Retinal pigment epithelial cell (primary cell): ENCODE data around the gene ZNF536.

Experiments used
- DNase-seq: peaks from one replicate; pipeline ENCODE4 v3.0.0-alpha.2; 2010; ENCODE audit warnings: low read depth
- H3K4me3 ChIP-seq: 2 replicates; pipeline ENCODE4 v1.5.1; 2011; ENCODE audit warnings: mild to moderate bottlenecking, low read length, control low read depth, moderate library complexity
- TF ChIP-seq, protein P1 (sequence below): conservative IDR thresholded peaks from 2 replicates; pipeline ENCODE4 v1.5.1; 2011; ENCODE audit warnings: low read depth, low read length, control low read depth, inconsistent platforms

ZNF536 gene

DNA sequence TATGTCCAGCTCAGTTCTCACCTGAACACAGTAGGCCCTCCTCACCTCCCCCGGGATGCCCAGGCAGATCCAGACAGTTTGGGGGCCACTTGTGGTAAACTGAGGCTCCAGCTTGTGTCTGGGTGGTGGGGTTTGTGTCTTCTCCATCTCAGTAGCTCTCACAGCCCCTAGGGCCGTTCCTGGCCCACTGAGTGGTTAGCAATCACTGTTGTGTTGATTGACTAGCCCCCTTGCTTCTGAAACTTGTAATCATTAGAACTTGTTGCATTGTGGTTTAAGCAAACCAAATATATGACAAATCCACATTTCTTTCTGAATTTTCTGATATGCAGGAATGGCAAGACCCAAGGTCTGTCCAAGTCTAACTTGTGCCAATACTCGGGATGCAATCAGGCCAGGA, 13.9 kb upstream of the ZNF536 start:
- H3K4me3 ChIP-seq: no peak overlapping the region
- no peak for DNase-seq
- TF ChIP-seq, protein P1, sequence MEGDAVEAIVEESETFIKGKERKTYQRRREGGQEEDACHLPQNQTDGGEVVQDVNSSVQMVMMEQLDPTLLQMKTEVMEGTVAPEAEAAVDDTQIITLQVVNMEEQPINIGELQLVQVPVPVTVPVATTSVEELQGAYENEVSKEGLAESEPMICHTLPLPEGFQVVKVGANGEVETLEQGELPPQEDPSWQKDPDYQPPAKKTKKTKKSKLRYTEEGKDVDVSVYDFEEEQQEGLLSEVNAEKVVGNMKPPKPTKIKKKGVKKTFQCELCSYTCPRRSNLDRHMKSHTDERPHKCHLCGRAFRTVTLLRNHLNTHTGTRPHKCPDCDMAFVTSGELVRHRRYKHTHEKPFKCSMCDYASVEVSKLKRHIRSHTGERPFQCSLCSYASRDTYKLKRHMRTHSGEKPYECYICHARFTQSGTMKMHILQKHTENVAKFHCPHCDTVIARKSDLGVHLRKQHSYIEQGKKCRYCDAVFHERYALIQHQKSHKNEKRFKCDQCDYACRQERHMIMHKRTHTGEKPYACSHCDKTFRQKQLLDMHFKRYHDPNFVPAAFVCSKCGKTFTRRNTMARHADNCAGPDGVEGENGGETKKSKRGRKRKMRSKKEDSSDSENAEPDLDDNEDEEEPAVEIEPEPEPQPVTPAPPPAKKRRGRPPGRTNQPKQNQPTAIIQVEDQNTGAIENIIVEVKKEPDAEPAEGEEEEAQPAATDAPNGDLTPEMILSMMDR: no peak

DNA sequence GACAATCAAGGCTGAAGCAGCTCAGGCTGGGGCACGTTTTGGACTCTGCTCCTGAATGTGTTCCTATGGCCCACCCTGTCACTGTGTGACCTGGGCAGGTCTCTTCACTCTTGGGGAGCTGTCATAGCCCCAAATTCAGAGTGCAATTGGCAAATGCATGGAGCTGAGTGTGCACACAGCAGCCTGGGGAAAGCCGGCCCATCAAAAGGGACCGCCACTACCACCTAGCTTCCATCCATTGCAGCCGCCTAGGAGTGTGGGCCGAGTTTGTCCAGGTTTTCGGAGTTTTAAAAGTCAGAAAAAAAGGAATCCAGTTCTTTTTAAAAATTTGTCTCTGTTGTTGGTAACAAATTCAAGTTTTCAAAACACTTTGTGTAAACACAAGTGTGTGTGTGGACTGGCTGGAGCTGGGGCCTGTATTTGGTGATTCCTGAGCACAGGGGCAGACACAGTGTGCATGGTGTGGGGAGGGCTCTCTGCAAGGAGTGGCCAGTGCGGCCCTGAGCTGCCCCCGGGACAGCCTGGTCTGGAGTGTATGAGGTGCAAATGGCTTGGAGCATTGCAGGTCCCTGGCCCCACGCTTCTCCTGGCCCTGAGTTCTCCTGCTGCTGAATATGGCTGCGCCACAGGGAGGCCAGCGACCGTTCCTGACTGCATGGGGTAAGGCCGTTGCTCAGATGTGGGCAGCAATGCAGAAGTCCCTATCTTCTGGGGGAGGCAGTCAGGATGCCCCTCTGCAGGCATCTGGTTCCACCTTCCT, 13.2 kb upstream of the ZNF536 start:
- TF ChIP-seq, protein P1: no peak
- H3K4me3 ChIP-seq: no peak overlapping the region
- DNase-seq: no peak

DNA sequence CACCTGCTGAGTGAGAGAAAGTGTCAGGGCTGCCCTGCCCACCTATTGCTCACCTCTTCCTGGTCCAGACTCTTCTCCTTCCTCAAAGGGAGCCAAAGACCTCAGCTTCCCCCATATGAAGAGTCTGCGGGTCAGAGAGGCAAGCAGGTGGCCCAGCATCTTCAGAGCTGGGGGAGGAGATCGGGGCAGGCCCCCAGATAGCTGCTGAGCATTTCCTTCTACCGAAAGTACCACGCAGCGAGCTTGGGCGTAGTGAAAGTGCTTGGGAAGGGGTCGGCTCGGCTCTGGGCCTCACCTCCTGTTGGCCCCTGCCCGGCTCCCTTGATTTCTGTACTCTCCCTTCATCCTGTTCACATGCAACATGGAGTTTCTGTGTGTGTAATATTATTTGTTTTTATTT, 12.2 kb upstream of the ZNF536 start:
- TF ChIP-seq, protein P1: no peak
- DNase-seq: no peak
- no peak overlapping the region for H3K4me3 ChIP-seq

DNA sequence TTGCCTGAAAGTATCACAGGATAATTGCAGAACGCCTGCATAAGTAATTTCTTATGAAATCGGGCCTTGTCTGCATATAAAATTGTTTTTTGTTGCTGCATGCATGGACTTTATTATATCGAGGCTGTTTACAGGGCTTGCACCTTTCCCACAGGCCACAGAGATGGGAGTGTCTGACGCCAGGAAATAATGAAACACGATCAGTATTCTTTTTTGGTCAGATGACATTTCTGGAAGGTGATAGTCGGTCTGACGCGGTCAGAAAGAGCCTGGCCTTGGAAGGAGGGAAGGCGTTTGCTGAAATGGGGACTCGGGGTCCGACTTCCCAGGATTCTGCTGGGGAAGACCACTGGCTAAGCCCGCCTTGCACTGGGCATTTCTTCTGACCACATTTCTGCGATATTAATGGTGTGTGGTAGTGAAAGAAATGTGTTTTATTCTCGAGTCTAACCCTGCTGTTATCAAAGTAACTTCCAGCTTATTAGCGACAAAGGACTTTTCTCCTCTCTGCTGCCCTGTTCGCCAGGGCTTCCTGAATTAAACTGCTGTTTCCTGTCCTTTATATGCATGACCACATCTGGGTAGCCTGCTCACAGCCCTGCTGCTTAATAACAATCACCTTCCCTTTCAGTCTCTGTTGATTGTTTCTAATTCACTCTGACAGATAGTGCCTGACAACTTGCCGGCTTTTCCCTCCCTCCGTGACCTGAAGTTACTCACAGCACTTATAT, 11.6 kb upstream of the ZNF536 start:
- no peak overlapping the region for H3K4me3 ChIP-seq
- no peak for DNase-seq
- TF ChIP-seq, protein P1: no peak

DNA sequence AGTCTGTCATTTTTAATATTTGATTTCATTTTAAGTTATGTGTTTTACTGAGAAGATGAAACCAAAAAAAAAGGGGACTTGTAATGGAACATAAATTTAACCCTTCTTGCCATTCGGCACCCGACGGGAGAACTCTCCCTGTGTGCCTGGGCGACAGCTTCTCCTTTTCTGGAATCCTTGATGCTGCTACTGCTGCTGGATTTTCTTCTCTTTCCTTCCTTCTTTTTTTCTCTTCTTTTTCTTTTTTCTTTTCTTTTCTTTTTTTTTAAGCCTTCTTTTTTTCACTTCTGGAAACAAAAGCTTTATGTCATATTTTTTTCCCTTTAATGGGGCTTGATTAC, 11.1 kb upstream of the ZNF536 start:
- TF ChIP-seq, protein P1: no peak
- H3K4me3 ChIP-seq: no peak overlapping the region
- DNase-seq: no peak

GRCh38 chr19:30361721-30362120, 10.5 kb upstream of the ZNF536 start:
- no peak for DNase-seq
- TF ChIP-seq, protein P1: no peak
- no peak overlapping the region for H3K4me3 ChIP-seq

DNA sequence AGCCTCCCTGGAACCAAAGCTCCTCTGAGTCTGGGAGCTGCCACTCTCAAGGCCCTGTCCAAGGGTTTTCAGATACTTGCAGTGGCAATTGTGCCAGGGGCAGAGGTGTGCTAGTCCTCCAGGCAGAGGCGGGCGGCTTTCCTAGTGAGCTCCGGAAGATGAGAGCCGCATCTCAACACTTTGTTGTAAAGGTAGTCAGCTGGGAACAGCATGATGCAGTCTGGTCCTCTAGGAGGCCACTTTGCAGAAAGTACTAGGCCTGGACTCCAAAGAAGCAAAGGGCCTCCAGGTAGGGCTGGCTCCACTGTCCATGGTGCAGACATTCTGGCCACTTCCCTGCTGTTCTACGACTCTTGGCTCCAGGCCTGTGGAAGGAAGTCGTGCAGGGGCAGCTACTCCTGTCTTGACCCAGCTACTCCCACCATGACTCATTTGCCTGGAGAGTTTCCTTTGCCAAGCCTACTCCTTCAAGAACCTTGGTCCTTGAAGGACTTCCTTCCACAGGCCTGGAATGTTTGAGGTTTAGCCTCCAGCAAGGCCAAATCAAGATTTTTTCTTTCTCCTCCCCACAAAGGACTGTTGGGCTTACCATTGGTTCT, 9.9 kb upstream of the ZNF536 start:
- H3K4me3 ChIP-seq: no peak overlapping the region
- TF ChIP-seq, protein P1: no peak
- DNase-seq: no peak
